ENCODE data around the gene MLLT6.
"Not testable (repeated sequence)": the region's sequence is repeated elsewhere in the genome, so short reads cannot be mapped to it uniquely, and the experiment has no call there.

The MLLT6 gene

DNA sequence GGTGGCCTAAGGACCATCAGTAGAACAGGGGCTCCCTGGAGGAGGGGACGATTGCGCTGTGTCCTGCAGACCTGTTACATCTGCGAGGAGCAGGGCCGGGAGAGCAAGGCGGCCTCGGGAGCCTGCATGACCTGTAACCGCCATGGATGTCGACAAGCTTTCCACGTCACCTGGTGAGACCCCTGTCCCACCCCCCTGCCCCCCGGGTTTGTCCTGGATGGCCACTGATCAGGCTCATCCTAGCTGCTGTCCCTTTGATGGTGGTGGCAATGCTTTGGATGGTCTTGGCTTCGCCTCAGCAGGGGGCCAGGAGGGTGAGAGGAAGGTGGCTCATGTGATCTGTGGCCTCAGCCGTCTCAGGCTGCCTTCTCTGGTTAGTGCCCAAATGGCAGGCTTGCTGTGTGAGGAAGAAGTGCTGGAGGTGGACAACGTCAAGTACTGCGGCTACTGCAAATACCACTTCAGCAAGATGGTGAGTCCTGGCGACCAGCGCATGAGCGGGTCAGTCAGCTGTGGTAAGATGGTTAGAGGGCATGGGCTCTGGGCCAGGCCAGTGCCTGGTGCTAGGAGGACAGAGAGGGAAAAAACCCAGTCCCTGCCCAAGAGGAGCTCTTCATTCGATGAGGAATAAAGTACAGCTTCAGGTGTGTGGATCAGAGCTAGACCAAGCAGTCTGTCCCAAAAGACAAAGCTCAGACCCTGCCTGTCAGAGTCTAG is 4.2 kb downstream of the MLLT6 start:
- no peak for DNase-seq

DNA sequence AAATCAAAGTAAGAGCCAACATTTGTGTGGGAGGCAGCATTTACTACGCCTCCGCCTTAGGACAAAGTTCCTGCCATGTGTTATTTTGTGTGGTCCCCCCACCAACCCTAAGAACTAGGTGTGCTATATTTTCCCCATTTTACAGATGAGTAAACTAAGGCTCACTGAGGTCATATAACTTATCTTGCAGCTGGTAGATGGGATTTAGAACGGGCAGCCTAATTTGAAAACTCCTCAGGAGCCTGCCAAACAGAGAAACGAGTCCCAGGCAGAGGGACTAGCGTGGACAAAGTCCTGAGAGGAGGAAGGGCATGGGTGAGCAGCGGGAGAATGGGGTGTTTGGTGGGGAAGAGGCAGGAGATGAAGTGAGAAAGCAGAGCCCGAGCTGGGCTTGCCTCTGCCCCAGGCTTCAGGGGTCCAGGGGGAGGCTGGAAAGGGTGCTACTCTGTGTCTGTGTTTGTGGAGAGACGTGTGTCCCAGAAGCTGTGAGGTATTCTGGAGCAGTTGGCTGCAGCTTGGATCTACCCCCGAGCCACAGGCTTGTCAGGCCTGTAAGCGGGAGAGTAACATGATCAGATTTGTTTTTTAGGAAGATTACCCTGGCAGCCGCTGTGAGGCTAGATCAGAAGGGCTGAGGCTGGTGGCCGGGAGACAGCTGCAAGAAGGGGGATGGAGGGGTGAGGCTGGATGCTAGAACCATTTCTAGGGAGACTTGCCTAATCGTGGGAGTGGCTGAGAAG is 5.0 kb downstream of the MLLT6 start:
- DNase-seq = no peak

DNA sequence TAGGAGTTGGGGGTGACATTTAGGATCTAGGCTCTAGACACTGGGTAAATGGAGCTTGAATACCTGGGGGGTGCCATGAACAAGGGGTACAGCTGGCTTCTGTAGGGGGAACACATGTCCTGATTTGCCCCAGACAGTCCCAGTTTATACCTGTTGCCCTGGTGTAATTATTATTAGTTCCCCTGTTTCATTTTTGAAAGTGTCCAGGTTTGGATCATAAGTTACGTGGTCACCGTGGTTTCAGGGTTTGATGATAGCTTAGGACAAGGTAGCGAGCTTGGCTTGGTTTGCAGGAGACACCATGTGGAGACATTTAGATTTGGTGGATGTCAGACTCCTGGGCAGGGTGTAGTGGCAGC is 5.5 kb downstream of the MLLT6 start:
- DNase-seq = no peak

DNA sequence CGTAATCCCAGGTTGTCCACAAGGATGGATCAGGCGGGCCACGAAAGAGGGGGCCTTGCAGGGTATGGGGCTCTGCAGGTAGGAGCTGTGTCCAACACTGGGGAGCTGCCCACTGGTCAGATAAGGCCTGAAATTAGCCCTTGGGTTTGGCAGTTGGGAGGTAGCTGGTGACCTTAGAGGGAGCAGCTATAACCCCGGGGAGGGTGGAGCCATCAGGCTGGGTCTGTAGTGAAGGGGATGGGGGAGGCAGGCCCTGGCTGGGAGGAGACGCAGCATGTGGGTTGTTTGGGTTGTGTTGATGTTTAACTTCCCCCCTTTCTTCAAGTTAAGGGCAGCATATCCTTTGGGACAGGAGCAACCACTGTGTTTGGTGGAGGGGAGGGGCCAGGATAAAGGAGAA is 5.9 kb downstream of the MLLT6 start:
- no peak for DNase-seq

DNA sequence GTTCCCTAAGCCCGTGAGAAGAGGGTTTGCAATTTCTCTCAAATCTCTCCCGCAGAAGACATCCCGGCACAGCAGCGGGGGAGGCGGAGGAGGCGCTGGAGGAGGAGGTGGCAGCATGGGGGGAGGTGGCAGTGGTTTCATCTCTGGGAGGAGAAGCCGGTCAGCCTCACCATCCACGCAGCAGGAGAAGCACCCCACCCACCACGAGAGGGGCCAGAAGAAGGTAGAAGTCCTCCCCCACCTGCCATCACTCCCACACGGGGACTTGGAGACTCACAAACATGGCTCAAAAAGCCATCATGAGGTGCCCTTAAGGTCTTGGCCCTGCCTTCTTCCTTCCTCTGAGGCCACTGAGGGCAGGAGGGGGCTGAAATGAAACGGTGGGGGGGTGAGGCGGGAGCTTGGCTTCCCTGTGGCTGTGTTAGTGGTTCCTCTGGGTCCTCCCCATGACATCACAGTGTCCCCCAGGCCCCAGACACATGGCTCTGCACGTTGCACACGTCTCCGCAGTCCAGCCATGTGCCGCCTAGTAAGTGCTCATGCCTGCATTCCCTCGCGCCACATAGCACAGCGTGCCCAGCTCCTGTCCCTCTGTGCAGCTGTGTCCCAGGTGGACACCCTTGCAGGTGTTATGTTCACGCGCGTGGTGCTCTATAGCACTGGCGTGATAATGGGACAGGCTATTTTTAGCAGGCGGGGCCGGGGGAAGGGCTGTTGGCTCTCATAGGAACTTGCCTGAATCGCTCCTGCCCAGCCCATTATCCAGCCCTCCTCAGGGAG is 6.9 kb downstream of the MLLT6 start:
- DNase-seq = no peak

DNA sequence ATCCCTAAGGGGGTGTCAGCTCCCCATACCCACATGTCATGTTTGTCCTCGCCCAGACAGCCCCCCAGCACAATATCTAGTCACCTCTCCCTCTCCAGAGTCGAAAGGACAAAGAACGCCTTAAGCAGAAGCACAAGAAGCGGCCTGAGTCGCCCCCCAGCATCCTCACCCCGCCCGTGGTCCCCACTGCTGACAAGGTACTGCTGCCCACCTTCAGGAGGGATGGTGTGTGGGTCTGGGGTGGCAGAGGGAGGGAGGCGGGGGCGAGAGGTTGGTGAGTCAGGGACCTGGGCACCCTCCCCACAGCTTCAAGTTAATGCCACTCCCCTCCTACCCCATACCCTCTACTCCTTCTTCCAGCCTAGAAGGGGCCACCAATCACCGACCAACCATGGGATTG is 7.5 kb downstream of the MLLT6 start:
- DNase-seq = no peak

DNA sequence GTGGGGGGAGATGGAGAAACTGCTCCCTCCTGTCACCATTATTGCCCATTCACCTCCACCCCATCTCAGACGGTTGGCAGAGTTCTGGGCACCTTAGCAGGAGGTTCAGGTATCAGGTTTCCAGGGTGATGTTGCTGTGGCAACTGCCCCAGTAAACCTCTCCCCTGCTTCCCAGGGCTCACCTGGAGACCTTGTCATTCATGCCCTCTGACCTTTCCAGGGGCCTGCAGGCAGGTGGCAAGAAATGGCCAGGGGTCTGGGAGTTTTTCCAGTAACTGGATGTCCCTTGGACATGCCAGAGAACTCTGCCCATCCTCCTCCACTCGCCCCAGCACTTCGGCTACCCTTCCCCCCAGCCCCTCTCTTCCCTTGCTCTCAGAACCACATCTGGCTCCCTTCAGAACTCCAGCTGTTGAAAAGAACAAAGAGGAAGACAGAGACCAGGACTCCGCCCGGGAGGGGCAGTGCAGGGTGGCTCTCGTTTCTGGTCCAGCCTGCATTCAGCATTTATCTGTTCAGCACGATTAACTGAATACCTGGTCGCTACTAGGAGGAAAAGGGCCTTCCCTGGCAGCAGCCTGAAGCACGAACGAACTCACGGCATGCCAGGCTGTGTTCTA is 8.5 kb downstream of the MLLT6 start:
- no peak for DNase-seq

DNA sequence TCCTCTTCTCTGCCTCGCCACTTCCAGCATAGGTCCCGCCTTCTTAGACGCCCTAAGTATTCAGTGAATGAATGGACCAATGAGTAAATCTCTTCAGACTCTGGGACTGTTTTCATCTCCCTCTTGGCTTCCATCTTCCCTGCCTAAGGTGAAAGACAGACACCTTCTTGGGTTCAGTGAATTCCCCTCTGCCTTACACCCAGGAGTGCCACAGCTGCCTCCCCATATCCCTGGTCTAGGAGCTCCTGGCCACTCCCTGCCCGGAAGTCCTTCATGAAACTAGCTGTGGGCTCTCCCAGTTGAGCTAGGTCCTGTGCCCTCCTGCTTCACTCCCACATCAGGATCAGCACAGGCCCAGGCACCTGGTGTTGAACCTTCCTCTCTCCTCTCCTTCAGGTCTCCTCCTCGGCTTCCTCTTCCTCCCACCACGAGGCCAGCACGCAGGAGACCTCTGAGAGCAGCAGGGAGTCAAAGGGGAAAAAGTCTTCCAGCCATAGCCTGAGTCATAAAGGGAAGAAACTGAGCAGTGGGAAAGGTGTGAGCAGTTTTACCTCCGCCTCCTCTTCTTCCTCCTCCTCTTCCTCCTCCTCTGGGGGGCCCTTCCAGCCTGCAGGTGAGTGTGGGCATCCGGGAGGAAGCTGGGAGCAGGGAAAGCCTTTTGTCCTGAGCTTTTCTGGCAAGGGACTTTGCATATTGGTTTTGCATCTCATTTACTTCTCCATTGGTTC is 10.3 kb downstream of the MLLT6 start:
- no peak for DNase-seq

DNA sequence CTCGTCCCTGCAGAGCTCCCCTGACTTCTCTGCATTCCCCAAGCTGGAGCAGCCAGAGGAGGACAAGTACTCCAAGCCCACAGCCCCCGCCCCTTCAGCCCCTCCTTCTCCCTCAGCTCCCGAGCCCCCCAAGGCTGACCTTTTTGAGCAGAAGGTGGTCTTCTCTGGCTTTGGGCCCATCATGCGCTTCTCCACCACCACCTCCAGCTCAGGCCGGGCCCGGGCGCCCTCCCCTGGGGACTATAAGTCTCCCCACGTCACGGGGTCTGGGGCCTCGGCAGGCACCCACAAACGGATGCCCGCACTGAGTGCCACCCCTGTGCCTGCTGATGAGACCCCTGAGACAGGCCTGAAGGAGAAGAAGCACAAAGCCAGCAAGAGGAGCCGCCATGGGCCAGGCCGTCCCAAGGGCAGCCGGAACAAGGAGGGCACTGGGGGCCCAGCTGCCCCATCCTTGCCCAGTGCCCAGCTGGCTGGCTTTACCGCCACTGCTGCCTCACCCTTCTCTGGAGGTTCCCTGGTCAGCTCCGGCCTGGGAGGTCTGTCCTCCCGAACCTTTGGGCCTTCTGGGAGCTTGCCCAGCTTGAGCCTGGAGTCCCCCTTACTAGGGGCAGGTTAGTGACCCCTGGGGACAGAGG is 11.4 kb downstream of the MLLT6 start:
- no peak for DNase-seq

DNA sequence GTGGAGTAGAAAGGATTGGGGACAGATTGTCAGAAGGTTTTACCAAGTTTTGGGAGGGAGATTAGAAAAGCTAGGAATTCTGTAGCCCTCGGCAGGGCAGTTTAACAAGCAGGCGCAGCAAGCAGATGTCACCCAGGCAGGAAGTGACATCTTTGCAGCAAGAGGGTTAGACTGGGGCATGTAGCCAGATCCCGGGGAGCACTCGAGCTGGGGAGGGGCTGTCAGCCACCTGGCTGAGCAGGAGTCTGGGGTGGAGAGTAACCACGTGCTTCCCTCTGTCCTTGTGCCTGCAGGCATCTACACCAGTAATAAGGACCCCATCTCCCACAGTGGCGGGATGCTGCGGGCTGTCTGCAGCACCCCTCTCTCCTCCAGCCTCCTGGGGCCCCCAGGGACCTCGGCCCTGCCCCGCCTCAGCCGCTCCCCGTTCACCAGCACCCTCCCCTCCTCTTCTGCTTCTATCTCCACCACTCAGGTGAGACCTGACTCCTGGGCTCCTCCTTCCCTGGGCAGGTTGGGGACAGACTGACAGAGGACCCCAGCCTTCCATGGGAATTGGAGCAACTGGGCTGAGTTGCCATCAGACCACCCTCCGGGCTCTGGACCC is 12.2 kb downstream of the MLLT6 start:
- no peak for DNase-seq

DNA sequence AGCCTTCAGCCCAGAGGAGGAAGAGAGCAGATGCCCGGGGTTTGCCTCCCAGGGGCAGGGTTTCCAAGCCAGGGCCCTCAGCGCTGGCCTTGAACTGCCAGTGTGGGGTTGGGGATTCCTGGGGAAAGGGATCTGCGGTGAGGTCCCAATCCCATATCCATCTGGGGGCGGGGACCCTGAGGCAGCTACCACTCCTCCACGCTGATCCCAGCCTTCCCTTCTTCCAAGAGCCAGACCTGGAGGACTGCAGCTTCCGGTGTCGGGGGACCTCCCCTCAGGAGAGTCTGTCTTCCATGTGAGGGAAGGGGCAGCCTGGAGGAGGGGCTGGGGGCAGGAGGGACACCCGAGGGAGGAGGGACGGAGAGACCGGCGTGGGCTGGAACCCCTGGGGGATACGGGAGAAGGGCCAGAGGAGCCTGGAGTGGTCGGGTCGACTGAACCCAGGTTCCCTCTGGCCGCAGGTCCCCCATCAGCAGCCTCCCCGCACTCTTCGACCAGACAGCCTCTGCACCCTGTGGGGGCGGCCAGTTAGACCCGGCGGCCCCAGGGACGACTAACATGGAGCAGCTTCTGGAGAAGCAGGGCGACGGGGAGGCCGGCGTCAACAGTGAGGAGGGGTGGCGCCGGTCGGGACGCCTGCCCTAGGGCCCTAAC is 14.3 kb downstream of the MLLT6 start:
- no peak for DNase-seq

DNA sequence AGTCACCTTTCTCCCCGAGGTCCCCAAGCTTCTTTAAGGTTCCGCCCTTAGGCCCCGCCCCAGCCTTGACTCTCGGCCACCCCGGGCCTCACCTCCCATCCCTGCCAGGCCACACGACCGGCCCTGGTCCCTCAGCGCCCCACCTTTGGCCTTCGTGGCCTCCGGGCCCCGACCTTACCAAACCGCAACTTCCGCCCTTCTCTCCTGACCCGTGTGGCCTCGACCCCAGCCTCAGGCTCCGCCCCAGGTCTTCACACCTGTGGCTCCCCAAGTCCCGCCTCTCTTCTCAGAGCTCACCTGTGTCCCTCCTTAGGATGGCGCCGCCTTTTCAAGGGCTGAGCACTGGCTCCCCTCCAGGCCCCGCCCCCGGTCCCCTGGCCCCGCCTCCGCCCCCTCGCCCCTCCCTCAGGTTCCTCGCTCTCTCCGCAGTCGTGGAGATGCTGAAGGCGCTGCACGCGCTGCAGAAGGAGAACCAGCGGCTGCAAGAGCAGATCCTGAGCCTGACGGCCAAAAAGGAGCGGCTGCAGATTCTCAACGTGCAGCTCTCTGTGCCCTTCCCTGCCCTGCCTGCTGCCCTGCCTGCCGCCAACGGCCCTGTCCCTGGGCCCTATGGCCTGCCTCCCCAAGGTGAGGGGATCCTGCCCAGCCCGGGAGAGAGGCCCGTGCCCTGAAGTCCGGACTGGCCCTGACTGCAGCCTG is 15.0 kb downstream of the MLLT6 start:
- no peak for DNase-seq

DNA sequence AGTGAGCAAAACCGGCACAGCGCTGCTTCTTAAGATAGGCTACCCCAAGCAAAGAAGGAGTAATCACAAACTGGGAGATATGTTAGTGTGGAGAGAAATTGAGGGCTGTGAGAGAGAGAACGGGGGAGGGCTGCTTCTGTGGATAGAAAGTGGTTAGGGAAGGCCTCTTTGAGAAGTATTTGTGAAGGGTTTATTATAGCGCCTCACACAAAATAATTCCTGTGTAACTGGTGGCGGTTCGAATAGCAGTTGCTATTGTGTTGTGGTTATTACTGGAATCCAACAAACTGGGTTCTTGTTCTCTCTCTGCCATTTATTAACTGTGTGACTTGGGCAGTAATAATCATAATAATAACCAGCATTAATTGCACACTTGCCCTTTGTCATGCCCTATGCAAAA is 15.9 kb downstream of the MLLT6 start:
- DNase-seq = no peak

DNA sequence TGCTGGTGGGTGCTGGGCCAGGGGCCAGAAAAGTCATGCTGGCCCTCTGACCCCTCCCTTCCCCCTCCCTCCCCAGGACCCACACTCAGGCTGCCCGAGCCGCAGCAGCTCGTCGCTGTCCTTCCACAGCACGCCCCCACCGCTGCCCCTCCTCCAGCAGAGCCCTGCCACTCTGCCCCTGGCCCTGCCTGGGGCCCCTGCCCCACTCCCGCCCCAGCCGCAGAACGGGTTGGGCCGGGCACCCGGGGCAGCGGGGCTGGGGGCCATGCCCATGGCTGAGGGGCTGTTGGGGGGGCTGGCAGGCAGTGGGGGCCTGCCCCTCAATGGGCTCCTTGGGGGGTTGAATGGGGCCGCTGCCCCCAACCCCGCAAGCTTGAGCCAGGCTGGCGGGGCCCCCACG is 16.7 kb downstream of the MLLT6 start:
- no peak for DNase-seq

DNA sequence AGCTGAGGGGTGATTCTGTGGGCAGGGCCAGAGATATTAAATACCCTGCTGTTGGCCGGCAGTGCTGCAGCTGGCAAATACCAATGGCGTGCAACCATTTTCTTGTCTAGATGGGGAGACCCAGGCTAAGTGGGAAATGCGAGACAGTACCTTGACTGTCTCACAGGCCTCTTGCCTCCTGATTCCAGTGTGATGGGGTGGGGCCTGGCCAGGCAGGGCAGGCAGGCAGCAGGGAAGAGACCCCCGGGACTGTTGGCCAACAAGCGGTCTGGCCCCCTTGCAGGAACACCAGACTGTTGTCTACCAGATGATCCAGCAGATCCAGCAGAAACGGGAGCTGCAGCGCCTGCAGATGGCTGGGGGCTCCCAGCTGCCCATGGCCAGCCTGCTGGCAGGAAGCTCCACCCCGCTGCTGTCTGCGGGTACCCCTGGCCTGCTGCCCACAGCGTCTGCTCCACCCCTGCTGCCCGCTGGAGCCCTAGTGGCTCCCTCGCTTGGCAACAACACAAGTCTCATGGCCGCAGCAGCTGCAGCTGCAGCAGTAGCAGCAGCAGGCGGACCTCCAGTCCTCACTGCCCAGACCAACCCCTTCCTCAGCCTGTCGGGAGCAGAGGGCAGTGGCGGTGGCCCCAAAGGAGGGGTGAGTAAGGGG is 19.4 kb downstream of the MLLT6 start:
- DNase-seq = no peak

DNA sequence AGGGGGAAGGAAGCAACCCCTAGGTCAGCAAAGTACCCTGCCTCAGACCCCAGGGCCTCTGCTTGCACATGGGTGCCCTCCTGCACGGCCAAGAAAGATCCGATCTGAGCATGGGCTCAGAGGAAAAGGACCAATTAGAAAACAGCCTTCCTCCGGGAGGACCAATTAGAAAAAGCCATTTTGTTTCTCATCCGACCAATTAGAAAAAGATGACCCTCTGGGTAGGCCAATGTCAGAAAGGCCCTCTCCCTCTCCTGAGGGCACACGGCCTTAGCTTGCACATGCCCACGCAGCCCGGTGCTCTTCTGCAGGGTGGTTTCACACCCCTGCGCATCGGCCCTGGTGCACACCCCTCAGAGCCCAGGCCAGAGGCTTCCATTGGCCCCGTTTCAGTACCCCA is 20.0 kb downstream of the MLLT6 start:
- no peak for DNase-seq

DNA sequence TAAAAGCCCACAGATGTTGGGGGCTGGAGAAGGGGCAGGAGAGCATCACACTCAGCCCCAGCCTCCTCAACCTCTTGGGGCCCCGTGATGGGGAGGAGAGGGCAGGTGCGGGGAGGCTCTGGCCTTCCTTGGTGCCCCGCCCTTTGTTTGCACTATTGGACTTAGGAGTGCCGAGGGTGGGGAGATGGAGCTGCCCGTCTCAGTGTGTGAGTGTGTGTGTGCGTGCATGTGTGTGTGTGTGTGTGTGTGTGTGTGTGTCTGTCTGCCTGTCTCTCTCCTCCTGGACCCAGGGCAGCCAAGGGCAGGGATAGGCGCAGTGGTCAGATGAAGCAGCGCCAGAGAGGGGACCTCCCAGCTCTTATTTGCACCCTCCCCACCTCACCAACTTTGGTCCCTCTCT is 21.1 kb downstream of the MLLT6 start:
- DNase-seq = not testable (repeated sequence)

DNA sequence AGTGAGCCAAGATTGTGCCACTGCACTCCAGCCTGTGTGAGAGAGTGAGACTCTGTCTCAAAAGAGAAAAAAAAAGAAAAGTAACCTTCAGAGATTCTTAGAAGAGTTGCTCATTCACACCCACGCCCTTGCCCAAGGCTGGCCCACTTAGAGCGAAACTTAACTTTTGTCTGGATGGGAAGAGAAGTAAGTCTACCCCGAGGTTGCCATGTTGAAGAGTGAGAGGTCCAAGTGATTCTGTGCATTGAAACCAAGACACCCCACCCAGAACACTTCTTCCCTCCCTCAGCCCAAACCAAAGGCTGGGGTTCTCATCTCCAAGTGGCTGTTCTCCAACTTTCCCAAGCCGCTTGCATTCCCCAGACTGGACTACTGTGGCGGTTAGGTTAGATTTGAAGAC is 22.7 kb downstream of the MLLT6 start:
- DNase-seq = no peak

DNA sequence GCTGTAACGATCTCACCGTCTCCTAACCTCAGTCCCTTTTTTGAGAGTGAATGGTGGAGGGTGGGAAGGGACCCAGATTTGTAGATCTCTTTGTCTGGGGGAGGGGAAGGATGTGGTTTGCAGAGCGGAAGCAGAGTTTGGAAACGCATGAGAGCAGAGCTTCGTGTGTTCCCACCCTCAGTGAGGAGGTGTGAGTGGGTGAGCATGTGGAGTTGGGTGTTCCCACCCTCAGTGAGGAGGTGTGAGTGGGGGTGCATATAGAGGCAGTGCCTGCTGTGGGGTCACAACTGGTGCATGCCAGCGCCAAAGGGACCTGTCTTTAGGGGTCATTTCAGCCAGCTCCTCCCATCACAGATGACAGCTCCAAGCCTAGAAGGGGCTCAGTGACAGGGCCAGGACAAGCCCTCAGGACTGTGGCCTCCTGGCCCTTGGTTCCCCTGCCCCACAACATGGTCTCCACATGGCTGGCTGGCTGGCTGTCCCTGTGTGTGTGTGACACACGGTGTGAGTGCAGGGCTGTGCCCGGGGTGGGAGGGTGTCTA is 23.3 kb downstream of the MLLT6 start:
- DNase-seq = no peak

DNA sequence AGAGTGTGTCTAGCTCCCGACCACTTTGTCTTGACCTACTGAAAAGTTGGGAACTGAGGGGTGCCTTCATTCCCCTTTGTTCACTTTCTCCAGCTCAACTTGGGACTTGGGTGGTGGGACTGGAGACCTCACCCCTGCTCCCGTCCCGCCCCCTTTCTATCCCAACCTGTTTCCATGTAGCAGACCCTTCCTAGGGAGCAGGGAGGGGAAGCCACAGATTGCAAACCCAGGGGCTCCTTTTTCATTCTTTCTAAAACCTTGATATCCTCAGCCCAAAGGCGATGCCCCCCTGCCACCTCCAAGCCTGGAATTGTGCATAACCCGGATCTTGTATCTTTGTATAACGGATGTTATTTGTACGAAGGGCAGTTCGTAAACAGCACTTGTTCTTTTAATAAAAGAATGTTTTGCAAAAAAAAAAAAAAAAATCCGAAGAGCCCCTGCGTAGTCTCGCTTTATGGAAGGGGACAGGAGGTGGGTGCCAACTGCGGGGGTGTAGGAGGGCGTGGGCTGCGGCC is 24.4 kb downstream of the MLLT6 start:
- DNase-seq = no peak

Measured in NCI-H1436 treated with DMSO at 0.1 percent for 48 hours (cell line).